ENCODE measurements around the gene PEMT.
A peak's percentile ranks its signal among the peaks of the same experiment; 100 is the strongest.

PEMT gene

GRCh38 chr17:17613708-17614114 is 22.2 kb upstream of the PEMT start:
- Mint-ChIP-seq H3K36me3 (no peaks in the 10 kb centered on the region), H3K4me1 (peaks cover 6% of the 10 kb centered on the region), H3K9me3 (peaks cover 2% of the 10 kb centered on the region), H3K27ac (no peak overlapping the region), H3K4me3 (no peak overlapping the region)
- DNase-seq (ENCODE audit: low spot score in 2 of 2) (peak; percentile 8 to 68), ATAC-seq (peak; percentile 92)

- no peak overlapping the region for H3K4me3 Mint-ChIP-seq
- H3K36me3 Mint-ChIP-seq, result no peaks in the 10 kb centered on the region
- H3K9me3 Mint-ChIP-seq, result peaks cover 2% of the 10 kb centered on the region
- H3K4me1 Mint-ChIP-seq, result peaks cover 6% of the 10 kb centered on the region
- H3K27ac Mint-ChIP-seq, result no peak overlapping the region
- ATAC-seq, result no peak
- DNase-seq (ENCODE audit: low spot score in 2 of 2), result no peak
These were observed 20.8 kb upstream of the PEMT start for GRCh38 chr17:17612085-17613022.

- H3K36me3 Mint-ChIP-seq, result no peaks in the 10 kb centered on the region
- DNase-seq (ENCODE audit: low spot score in 2 of 2) (no peak), ATAC-seq (no peak)
- H3K4me3 Mint-ChIP-seq, result no peak overlapping the region
- no peak overlapping the region for H3K27ac Mint-ChIP-seq
- peaks cover 2% of the 10 kb centered on the region for H3K9me3 Mint-ChIP-seq
- H3K4me1 Mint-ChIP-seq, result peaks cover 6% of the 10 kb centered on the region
These were observed 17.6 kb upstream of the PEMT start for GRCh38 chr17:17609121-17609520.

- DNase-seq (ENCODE audit: low spot score in 2 of 2) (no peak), ATAC-seq (no peak)
- no peak overlapping the region for H3K27ac Mint-ChIP-seq
- H3K36me3 Mint-ChIP-seq, result no peaks in the 10 kb centered on the region
- H3K4me1 Mint-ChIP-seq, result no peaks in the 10 kb centered on the region
- H3K4me3 Mint-ChIP-seq, result no peak overlapping the region
- no peaks in the 10 kb centered on the region for H3K9me3 Mint-ChIP-seq
These were observed 15.0 kb upstream of the PEMT start for GRCh38 chr17:17606416-17607000.

GRCh38 chr17:17605729-17606088 is 14.2 kb upstream of the PEMT start:
- no peak overlapping the region for H3K27ac Mint-ChIP-seq
- H3K4me3 Mint-ChIP-seq, result no peak overlapping the region
- no peak for ATAC-seq
- H3K36me3 Mint-ChIP-seq, result no peaks in the 10 kb centered on the region
- no peak for DNase-seq (ENCODE audit: low spot score in 2 of 2)
- no peaks in the 10 kb centered on the region for H3K4me1 Mint-ChIP-seq
- H3K9me3 Mint-ChIP-seq, result no peaks in the 10 kb centered on the region

GRCh38 chr17:17605083-17605728 is 13.7 kb upstream of the PEMT start:
- no peak for ATAC-seq
- no peak overlapping the region for H3K27ac Mint-ChIP-seq

GRCh38 chr17:17603895-17604225 is 12.4 kb upstream of the PEMT start:
- ATAC-seq (no peak), DNase-seq (ENCODE audit: low spot score in 2 of 2) (no peak)
- no peaks in the 10 kb centered on the region for H3K4me1 Mint-ChIP-seq
- no peaks in the 10 kb centered on the region for H3K36me3 Mint-ChIP-seq
- H3K27ac Mint-ChIP-seq, result no peak overlapping the region
- no peak overlapping the region for H3K4me3 Mint-ChIP-seq
- H3K9me3 Mint-ChIP-seq, result no peaks in the 10 kb centered on the region

More at GRCh38 chr17:17605083-17605728, 13.7 kb upstream of the PEMT start:
- Mint-ChIP-seq H3K9me3 (no peaks in the 10 kb centered on the region), H3K4me3 (no peak overlapping the region), H3K4me1 (no peaks in the 10 kb centered on the region), H3K36me3 (no peaks in the 10 kb centered on the region)
- DNase-seq (ENCODE audit: low spot score in 2 of 2), result no peak

- Mint-ChIP-seq H3K4me1 (no peaks in the 10 kb centered on the region), H3K9me3 (no peaks in the 10 kb centered on the region), H3K36me3 (no peaks in the 10 kb centered on the region), H3K4me3 (no peak overlapping the region), H3K27ac (no peak overlapping the region)
- no peak for ATAC-seq
- DNase-seq (ENCODE audit: low spot score in 2 of 2), result no peak
These were observed 11.8 kb upstream of the PEMT start for GRCh38 chr17:17603178-17603894.

- Mint-ChIP-seq H3K9me3 (no peaks in the 10 kb centered on the region), H3K36me3 (no peaks in the 10 kb centered on the region), H3K27ac (no peak overlapping the region), H3K4me3 (no peak overlapping the region), H3K4me1 (no peaks in the 10 kb centered on the region)
- DNase-seq (ENCODE audit: low spot score in 2 of 2), result no peak
- ATAC-seq, result no peak
These were observed 8.5 kb upstream of the PEMT start for GRCh38 chr17:17599965-17600364.

- no peak overlapping the region for H3K27ac Mint-ChIP-seq
- H3K4me1 Mint-ChIP-seq, result no peaks in the 10 kb centered on the region
- H3K4me3 Mint-ChIP-seq, result no peak overlapping the region
- H3K9me3 Mint-ChIP-seq, result no peaks in the 10 kb centered on the region
- ATAC-seq (no peak), DNase-seq (ENCODE audit: low spot score in 2 of 2) (no peak)
- no peaks in the 10 kb centered on the region for H3K36me3 Mint-ChIP-seq
These were observed 6.5 kb upstream of the PEMT start for GRCh38 chr17:17598003-17598402.

- Mint-ChIP-seq H3K4me1 (peaks cover 14% of the 10 kb centered on the region), H3K27ac (no peak overlapping the region), H3K4me3 (no peak overlapping the region), H3K9me3 (no peaks in the 10 kb centered on the region), H3K36me3 (no peaks in the 10 kb centered on the region)
- ATAC-seq (no peak), DNase-seq (ENCODE audit: low spot score in 2 of 2) (no peak)
These were observed 4.2 kb upstream of the PEMT start for GRCh38 chr17:17595755-17596154.

GRCh38 chr17:17593222-17593620 is 1.7 kb upstream of the PEMT start:
- Mint-ChIP-seq H3K4me3 (peak overlapping the region; percentile 83), H3K36me3 (no peaks in the 10 kb centered on the region), H3K27ac (no peak overlapping the region), H3K4me1 (peaks cover 23% of the 10 kb centered on the region), H3K9me3 (no peaks in the 10 kb centered on the region)
- ATAC-seq (no peak), DNase-seq (ENCODE audit: low spot score in 2 of 2) (no peak)

- H3K4me3 Mint-ChIP-seq, result peak overlapping the region; percentile 83
- ATAC-seq (peak; percentile 7), DNase-seq (ENCODE audit: low spot score in 2 of 2) (no peak)
These were observed 589 bp downstream of the PEMT start for GRCh38 chr17:17590883-17591354.

GRCh38 chr17:17590141-17590751 is 1.3 kb downstream of the PEMT start:
- H3K36me3 Mint-ChIP-seq, result no peaks in the 10 kb centered on the region
- peak overlapping the region; percentile 83 for H3K4me3 Mint-ChIP-seq
- no peak for DNase-seq (ENCODE audit: low spot score in 2 of 2)
- no peak for ATAC-seq
- H3K27ac Mint-ChIP-seq, result peak overlapping the region; percentile 87
- H3K9me3 Mint-ChIP-seq, result no peaks in the 10 kb centered on the region
- peaks cover 23% of the 10 kb centered on the region for H3K4me1 Mint-ChIP-seq

More at GRCh38 chr17:17590883-17591354, 589 bp downstream of the PEMT start:
- Mint-ChIP-seq H3K4me1 (peaks cover 23% of the 10 kb centered on the region), H3K9me3 (no peaks in the 10 kb centered on the region), H3K27ac (peak overlapping the region; percentile 87), H3K36me3 (no peaks in the 10 kb centered on the region)

Measured in stimulated activated effector memory CD8-positive, alpha-beta T cell treated with anti-CD3 and anti-CD28 coated beads, Interleukin-12 subunit alpha, Interleukin-12 subunit beta, amount 100 ng/mL, for 72 hours (primary cell).